ENCODE measurements around the gene NUDT16L1. TPM values are rescaled to one million over a fixed set of nuclear protein-coding genes. Genes with fewer than 3 reads are reported as not detected.

The NUDT16L1 gene
- total and polyA plus RNA-seq, 2 donors (not counting 1 experiment from before 2014, with no cell fraction given) = 14.0 to 21.5 TPM

DNA sequence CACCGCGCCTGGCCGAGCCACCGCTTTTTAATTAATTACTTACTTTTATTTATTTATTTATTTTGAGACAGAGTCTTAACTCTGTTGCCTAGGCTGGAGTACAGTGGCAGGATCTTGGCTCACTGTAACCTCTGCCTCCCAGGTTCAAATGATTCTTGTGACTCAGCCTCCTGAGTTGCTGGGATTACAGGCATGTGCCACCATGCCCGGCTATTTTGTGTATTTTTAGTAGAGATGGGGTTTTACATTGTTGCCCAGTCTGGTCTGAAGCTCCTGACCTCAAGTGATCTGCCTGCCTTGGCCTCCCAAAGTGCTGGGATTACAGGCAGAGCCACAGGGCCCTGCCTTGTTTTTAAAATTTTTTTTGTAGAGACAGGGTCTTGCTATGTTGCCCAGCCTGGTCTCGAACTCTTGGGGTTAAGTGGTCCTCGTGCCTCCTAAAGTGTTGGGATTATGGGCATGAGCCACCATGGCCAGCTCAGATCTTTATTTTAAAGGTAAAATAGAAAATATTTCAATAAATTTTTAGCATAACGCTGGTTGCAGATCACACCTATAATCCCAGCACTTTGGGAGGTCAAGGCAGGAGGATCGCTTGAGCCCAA, 18.3 kb upstream of the NUDT16L1 start:
- Histone ChIP-seq H3K4me1 (ENCODE audit: control insufficient read depth, extremely low read depth, insufficient read depth, low read length) (no peaks in the 10 kb centered on the region), H3K9me3 (ENCODE audit: control insufficient read depth, insufficient read depth, low read depth, low read length) (no peaks in the 10 kb centered on the region), H3K4me3 (replicated peaks in 1 of 4; ENCODE audit: control extremely low read depth in 1 of 4, insufficient read depth in 1 of 4, low read depth in 3 of 4, low read length in 4 of 4) (no peak overlapping the region), H3K27ac (ENCODE audit: insufficient read depth, low read length) (no peak overlapping the region), H3K4me2 (ENCODE audit: extremely low read depth, insufficient read depth, low read length) (no peak overlapping the region), H3K36me3 (ENCODE audit: control insufficient read depth, insufficient read depth, low read length) (peaks cover 6% of the 10 kb centered on the region), H3K27me3 (ENCODE audit: control insufficient read depth, insufficient read depth, low read length) (no peaks in the 10 kb centered on the region), H4K20me1 (ENCODE audit: control insufficient read depth, extremely low read depth, insufficient read depth, low read length) (no peaks in the 10 kb centered on the region), H3K9ac (ENCODE audit: insufficient read depth, low read length) (no peak overlapping the region), H2AFZ (ENCODE audit: low read length) (no peak overlapping the region), H3K79me2 (ENCODE audit: control insufficient read depth, insufficient read depth, low read length) (no peaks in the 10 kb centered on the region)
- TF ChIP-seq EZH2 (IDR thresholded peaks at IDR 0.05; ENCODE audit: low read length, missing control alignments) = no peak
- TF ChIP-seq, protein P1, sequence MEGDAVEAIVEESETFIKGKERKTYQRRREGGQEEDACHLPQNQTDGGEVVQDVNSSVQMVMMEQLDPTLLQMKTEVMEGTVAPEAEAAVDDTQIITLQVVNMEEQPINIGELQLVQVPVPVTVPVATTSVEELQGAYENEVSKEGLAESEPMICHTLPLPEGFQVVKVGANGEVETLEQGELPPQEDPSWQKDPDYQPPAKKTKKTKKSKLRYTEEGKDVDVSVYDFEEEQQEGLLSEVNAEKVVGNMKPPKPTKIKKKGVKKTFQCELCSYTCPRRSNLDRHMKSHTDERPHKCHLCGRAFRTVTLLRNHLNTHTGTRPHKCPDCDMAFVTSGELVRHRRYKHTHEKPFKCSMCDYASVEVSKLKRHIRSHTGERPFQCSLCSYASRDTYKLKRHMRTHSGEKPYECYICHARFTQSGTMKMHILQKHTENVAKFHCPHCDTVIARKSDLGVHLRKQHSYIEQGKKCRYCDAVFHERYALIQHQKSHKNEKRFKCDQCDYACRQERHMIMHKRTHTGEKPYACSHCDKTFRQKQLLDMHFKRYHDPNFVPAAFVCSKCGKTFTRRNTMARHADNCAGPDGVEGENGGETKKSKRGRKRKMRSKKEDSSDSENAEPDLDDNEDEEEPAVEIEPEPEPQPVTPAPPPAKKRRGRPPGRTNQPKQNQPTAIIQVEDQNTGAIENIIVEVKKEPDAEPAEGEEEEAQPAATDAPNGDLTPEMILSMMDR (conservative IDR thresholded peaks at IDR 0.05 in 1 of 2, IDR thresholded peaks at IDR 0.05 in 1 of 2; ENCODE audit: low read depth in 1 of 2, low read length in 2 of 2) = no peak
- no peak for DNase-seq (ENCODE audit: low read depth in 2 of 2)

DNA sequence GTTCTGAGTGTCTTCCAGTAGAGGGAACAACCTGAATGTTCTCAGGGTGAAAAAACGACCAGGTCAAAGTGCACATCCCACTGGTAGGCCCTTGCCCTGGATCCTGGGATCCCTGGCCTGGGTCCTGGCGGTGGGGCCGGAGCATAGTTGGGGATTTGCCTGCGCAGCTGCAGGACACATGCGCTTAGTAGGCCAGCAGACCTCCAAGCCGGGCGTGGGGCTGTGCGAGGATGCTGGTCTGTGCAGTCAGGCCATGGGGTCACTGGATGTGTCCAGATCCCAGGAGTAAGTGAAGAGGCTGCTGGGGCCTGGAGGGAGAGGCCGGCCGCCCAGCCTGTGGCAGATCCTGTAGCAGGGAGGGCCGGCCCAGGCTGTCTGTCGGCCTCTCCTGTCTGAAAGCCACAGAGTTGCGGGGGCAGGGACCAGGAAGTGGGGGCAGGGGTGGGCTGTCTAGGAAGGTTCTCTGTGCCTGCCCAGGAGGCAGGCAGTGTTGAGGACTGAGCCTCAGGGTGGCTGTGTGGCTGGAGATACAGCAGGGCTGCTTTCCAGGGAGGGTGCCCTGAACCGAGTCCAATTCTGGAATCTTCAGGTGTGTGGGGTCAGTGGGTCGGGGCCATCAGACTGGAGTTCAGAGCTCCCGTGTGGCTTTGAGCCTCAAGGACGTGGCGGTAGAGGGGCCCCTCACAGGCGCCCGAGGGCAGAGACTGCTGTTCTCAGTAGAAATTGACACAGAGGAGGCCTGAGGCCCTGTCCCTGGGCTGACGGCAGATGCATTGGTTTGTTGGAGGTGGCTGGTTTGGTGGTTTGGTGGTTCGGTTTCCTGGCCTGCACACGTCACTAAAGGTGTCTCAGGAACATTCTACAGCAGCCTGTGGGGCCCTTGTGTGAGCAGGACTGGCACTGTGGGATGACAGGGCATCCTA, 17.2 kb upstream of the NUDT16L1 start:
- no peak for TF ChIP-seq EZH2 (IDR thresholded peaks at IDR 0.05; ENCODE audit: low read length, missing control alignments)
- TF ChIP-seq, protein P1 (conservative IDR thresholded peaks at IDR 0.05 in 1 of 2, IDR thresholded peaks at IDR 0.05 in 1 of 2; ENCODE audit: low read depth in 1 of 2, low read length in 2 of 2) = no peak
- no peak for DNase-seq (ENCODE audit: low read depth in 2 of 2)
- H3K27me3 ChIP-seq (ENCODE audit: control insufficient read depth, insufficient read depth, low read length) = no peaks in the 10 kb centered on the region
- H2AFZ ChIP-seq (ENCODE audit: low read length) = no peak overlapping the region
- H3K4me1 ChIP-seq (ENCODE audit: control insufficient read depth, extremely low read depth, insufficient read depth, low read length) = no peaks in the 10 kb centered on the region
- no peak overlapping the region for H3K4me2 ChIP-seq (ENCODE audit: extremely low read depth, insufficient read depth, low read length)
- H3K9ac ChIP-seq (ENCODE audit: insufficient read depth, low read length) = no peak overlapping the region
- no peaks in the 10 kb centered on the region for H3K79me2 ChIP-seq (ENCODE audit: control insufficient read depth, insufficient read depth, low read length)
- H3K36me3 ChIP-seq (ENCODE audit: control insufficient read depth, insufficient read depth, low read length) = peaks cover 6% of the 10 kb centered on the region
- H3K9me3 ChIP-seq (ENCODE audit: control insufficient read depth, insufficient read depth, low read depth, low read length) = no peaks in the 10 kb centered on the region
- no peak overlapping the region for H3K27ac ChIP-seq (ENCODE audit: insufficient read depth, low read length)
- no peaks in the 10 kb centered on the region for H4K20me1 ChIP-seq (ENCODE audit: control insufficient read depth, extremely low read depth, insufficient read depth, low read length)
- no peak overlapping the region for H3K4me3 ChIP-seq (replicated peaks in 1 of 4; ENCODE audit: control extremely low read depth in 1 of 4, insufficient read depth in 1 of 4, low read depth in 3 of 4, low read length in 4 of 4)

DNA sequence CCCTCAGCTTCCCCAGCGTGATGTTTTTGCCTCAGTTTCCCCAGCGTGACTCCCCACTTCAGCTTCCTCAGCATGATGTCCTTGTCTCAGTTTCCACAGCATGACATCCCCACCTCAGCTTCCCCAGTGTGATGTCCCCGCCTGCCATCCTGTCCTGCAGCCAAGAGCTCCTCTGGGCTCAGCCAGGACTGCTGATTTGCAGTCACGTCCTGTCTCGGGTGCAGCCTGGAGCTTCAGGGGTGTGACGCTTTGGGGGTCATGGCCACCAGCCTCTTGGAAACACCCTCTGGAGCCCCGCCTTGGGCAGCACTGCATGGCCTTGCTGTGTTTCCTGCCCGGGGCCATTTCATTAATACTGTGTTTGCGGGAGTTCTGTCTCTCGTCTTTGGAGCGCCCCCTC, 16.5 kb upstream of the NUDT16L1 start:
- no peak for DNase-seq (ENCODE audit: low read depth in 2 of 2)

More for the DNA sequence above, 16.5 kb upstream of the NUDT16L1 start:
- Histone ChIP-seq H3K36me3 (ENCODE audit: control insufficient read depth, insufficient read depth, low read length) (peaks cover 13% of the 10 kb centered on the region), H3K4me1 (ENCODE audit: control insufficient read depth, extremely low read depth, insufficient read depth, low read length) (no peaks in the 10 kb centered on the region), H3K4me3 (replicated peaks in 1 of 4; ENCODE audit: control extremely low read depth in 1 of 4, insufficient read depth in 1 of 4, low read depth in 3 of 4, low read length in 4 of 4) (no peak overlapping the region), H3K9ac (ENCODE audit: insufficient read depth, low read length) (no peak overlapping the region), H3K9me3 (ENCODE audit: control insufficient read depth, insufficient read depth, low read depth, low read length) (no peaks in the 10 kb centered on the region), H2AFZ (ENCODE audit: low read length) (no peak overlapping the region), H4K20me1 (ENCODE audit: control insufficient read depth, extremely low read depth, insufficient read depth, low read length) (no peaks in the 10 kb centered on the region), H3K79me2 (ENCODE audit: control insufficient read depth, insufficient read depth, low read length) (no peaks in the 10 kb centered on the region), H3K27ac (ENCODE audit: insufficient read depth, low read length) (no peak overlapping the region), H3K27me3 (ENCODE audit: control insufficient read depth, insufficient read depth, low read length) (no peaks in the 10 kb centered on the region), H3K4me2 (ENCODE audit: extremely low read depth, insufficient read depth, low read length) (no peak overlapping the region)
- TF ChIP-seq, protein P1 (conservative IDR thresholded peaks at IDR 0.05 in 1 of 2, IDR thresholded peaks at IDR 0.05 in 1 of 2; ENCODE audit: low read depth in 1 of 2, low read length in 2 of 2) = no peak
- TF ChIP-seq EZH2 (IDR thresholded peaks at IDR 0.05; ENCODE audit: low read length, missing control alignments) = no peak

Measured in fibroblast of lung (primary cell).